Dedifferentiated amniotic fluid mesenchymal stem cell (primary cell): ENCODE measurements around the gene HELT.
"Not testable (repeated sequence)": the region's sequence is repeated elsewhere in the genome, so short reads cannot be mapped to it uniquely, and the experiment has no call there.

Experiments
- DNase-seq: peaks from one replicate; pipeline ENCODE4 v3.0.0-alpha.2; 2016; ENCODE audit errors: extremely low spot score

HELT gene

DNA sequence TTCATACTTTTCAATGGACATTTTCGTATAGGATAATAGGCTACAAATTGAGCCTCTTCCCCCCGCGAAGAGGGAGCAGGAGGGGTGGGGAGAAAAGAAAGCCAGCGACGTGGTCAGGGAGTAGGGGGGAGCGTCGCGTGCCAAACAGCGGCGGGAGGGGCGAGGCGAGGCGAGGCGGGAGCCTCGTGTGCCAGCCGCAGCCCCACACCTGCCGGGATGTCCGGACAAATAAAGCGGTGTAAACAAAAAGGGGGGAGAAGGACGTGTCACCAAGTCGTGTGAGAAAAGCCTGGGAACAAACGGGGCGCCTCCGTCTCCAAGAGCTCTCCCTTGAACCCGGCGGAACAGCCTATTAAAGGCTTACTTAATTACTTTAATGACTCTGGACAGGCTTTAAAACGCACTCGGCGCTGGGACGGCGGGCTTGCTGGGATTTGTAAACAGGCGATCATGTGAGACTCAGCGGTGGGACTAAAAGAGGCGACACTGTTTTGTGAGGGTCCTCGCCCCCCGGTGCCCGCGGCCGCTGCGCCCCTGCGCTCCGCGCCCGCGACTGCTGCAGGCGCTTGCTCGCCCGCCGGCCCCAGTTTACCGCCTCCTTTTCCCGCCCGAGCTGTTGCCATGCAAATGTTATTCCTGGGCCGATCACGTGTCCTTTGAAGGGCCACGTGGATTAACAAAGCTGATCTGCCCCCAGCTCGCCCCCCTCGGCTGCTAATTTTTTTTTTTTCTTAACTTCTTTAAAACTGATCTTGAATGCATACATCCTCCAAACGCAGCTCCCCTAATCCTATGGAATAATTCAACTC lies at the start of gene HELT:
HELT (plus strand) TSS at position 527 of the 809 bp plus-strand sequence. CDS start 439 bp downstream, outside the sequence.
- no peak for DNase-seq

GRCh38 chr4:184968784-184969201 lies 49.5 kb upstream of the HELT start:
- no peak for DNase-seq

DNA sequence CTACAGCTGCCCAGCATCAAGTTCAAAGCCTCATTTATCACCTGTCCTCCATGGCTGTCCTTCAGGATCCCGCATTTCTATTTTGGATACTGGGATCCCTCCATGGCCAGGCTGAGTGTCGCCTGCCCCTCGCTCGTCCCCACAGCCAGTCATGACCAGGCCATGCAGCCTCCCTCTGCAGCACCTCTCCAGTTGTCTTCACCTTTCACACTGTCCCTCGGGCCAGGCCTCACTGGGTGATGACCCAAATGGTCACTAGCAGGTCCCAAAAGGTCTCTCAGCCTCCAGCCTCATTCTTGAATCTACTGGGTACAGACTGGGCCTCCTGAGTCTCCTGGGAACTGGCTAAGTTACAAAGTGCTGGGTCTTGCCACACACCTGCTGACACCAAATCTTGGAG lies 48.7 kb upstream of the HELT start:
- DNase-seq = no peak

DNA sequence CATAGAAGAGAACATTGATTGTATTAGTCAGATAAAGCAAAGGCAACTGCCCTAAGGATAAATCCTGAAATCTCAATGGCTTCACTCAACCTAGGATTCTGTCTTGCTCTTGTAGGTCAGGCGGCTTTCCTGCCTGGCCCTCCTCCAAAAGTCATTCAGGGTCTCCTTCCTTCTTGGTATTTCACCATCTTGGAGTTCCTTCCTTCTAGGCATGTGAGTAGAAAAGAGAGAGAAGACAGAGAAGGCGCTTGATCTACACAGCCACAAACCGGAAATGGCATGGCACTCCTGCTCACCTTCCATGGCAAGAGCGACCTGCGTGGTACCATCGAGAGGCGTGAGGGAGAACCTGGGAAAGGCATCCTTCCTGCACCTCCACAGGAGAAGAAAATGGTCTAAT lies 45.3 kb upstream of the HELT start:
- no peak for DNase-seq

DNA sequence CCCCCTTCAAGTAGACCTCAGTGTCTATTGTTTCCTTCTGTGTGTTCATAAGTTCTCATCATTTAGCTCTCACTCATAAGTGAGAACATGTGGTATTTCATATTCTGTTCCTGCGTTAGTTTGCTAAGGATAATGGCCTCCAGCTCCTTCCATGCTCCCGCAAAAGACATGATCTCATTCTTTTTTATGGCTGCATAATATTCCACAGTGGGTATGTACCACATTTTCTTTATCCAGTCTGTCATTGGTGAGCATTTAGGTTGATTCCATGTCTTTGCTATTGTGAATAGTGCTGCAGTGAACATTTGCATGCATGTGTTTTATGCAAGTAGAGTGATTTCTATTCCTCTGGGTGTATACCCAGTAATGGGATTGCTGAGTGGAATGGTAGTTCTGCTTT lies 41.9 kb upstream of the HELT start:
- not testable (repeated sequence) for DNase-seq

- DNase-seq = no peak
These were observed 40.5 kb upstream of the HELT start for GRCh38 chr4:184977747-184978146.

DNA sequence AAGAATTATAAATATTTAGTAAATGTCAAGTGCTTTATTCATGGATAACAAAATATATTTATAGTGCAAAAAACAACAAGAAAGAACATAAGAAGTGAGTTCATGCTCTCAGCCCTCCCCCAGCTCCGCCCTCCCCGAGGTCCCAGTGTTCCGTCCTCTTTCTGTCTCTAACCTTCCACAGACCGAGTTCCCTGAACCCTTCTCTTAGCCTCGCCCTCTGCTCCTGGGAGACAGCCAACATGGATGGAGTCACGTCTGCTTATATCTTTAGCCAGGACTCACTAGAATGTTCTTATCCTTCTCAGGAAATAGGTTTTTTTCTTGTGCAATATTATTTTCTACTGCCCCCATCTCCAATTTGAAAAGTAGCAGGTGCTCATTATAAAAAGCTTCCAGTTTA lies 40.1 kb upstream of the HELT start:
- no peak for DNase-seq

- DNase-seq = no peak
These were observed 38.7 kb upstream of the HELT start for GRCh38 chr4:184979461-184980124.

DNA sequence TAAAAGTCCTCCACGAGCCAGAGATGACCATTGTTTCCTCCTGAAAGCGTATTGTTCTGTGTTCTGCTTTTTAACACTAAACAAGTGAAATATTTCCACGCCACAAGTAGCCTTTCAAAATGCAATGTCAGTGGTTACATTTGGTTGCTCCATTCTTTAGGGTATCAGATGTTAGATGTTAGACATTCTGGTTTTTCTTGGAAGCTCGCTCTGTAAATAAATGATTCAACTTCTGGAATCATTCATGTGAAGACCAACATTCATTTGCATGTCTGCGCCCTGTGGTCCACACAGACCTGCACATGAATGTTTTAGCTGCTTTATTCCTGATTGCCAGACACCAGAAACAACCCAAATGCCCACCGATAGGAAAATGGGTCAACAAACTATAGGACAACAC lies 38.0 kb upstream of the HELT start:
- DNase-seq = no peak

GRCh38 chr4:184983672-184984356 lies 34.5 kb upstream of the HELT start:
- DNase-seq = no peak

- DNase-seq = no peak
These were observed 30.7 kb upstream of the HELT start for GRCh38 chr4:184987493-184988031.

DNA sequence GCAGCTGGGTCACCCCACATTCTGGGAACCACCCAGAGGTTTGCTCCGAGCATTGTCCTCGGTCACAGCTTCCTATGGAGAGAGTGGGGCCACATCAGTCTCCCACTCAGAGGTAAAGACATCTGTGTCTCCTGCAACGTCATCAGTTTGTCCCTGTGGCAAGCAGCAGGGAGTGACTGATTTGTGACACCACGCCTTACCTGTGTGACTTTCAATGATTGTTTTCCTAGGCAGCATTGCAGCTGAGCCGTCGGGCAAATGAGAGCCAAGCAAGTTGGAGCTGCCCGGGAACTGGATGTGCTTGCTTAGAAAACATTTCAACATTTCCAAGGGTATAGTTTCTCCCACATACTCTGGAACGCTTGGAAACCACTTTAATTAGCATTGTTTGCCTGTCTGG lies 29.7 kb upstream of the HELT start:
- DNase-seq = no peak

GRCh38 chr4:184989283-184989682 lies 29.0 kb upstream of the HELT start:
- not testable (repeated sequence) for DNase-seq

DNA sequence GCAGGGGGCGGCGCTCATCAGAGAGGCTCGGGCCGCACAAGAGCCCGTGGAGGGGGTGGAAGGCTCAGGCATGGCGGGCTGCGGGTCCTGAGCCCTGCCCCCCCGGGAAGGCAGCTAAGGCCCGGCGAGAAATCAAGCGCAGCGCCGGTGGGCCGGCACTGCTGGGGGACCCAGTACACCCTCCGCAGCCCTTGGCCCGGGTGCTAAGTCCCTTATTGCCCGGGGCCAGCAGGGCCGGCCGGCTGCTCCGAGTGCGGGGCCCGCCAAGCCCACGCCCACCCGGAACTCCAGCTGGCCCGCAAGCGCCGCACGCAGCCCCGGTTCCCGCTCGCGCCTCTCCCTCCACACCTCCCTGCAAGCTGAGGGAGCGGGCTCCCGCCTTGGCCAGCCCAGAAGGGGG lies 28.2 kb upstream of the HELT start:
- DNase-seq = not testable (repeated sequence)

- no peak for DNase-seq
These were observed 26.4 kb upstream of the HELT start for GRCh38 chr4:184991860-184992259.

DNA sequence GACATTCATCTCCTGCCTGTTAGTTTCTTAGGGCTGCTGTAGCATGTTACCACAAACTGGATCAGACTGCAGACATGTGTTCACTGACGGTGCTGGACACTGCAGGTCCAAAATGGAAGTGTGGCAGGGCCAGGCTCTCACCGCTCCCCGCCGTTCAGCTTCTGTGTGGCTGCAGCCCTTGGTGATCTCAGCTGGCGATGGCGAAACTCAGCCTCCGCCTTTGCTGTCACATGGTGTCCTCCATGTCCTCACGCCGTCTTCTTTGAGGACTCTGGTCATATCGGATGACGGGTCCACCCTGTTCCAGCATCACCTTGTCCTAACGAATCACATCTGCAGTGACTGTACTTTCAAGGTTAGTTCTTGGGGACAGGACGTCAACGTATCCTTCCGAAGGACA lies 25.9 kb upstream of the HELT start:
- DNase-seq = no peak

DNA sequence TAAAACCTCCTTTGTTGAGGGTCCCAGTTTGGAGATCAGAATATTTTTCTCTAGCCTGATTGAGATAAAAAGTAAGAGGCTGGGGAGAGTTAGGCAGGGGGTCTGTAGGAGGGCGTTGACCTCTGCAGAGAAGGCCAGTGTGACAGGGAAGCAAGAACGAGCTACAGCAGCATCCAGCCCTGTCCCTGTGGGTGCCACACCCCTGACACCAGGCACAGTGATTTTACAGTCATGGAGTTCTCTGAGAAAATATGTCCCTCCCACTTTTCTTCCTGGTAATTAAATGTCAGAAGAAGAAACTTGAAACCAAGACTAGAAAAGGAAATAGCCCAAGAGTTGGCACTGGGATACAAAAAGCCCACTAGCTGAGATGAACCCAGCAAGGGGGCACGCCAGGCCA lies 25.0 kb upstream of the HELT start:
- no peak for DNase-seq

GRCh38 chr4:184994010-184994622 lies 24.2 kb upstream of the HELT start:
- DNase-seq = no peak

GRCh38 chr4:184994623-184995010 lies 23.7 kb upstream of the HELT start:
- DNase-seq = no peak

DNA sequence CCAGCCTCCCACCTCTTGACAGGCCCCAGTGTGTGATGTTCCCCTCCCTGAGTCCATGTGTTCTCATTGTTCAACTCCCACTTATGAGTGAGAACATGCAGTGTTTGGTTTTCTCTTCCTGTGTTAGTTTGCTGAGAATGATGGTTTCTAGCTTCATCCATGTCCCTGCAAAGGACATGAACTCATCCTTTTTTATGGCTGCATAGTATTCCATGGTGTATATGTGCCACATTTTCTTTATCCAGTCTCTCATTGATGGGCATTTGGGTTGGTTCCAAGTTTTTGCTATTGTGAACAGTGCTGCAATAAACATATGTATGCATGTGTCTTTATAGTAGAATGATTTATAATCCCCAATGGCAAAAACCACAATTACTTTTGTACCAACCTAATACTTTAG lies 20.6 kb upstream of the HELT start:
- not testable (repeated sequence) for DNase-seq

- DNase-seq = no peak
These were observed 15.5 kb upstream of the HELT start for GRCh38 chr4:185002784-185003183.
